ENCODE data around the gene NEUROD2.

Gene NEUROD2

GRCh38 chr17:39636587-39636926 is 28.8 kb upstream of the NEUROD2 start:
- H3K9me3 ChIP-seq (ENCODE audit: control insufficient read depth, low read length): no peaks in the 10 kb centered on the region
- no peaks in the 10 kb centered on the region for H3K27me3 ChIP-seq (ENCODE audit: control insufficient read depth, insufficient read depth, low read length)
- H3K79me2 ChIP-seq: peaks cover 61% of the 10 kb centered on the region
- H2AFZ ChIP-seq: peak overlapping the region; percentile 98
- no peaks in the 10 kb centered on the region for H3K36me3 ChIP-seq (ENCODE audit: control insufficient read depth, insufficient read depth, low read length)
- TF ChIP-seq CTCF (IDR thresholded peaks at IDR 0.05): no peak
- H3K27ac ChIP-seq: peak overlapping the region; percentile 93
- peak overlapping the region; percentile 92 for H3K4me2 ChIP-seq (ENCODE audit: low read length)
- peak overlapping the region; percentile 96 for H3K9ac ChIP-seq
- H3K4me1 ChIP-seq: peaks cover 20% of the 10 kb centered on the region
- peak overlapping the region; percentile 98 for H3K4me3 ChIP-seq (ENCODE audit: low read depth, low read length)

- Histone ChIP-seq H3K27ac (peak overlapping the region; percentile 93), H3K4me2 (ENCODE audit: low read length) (no peak overlapping the region), H2AFZ (no peak overlapping the region), H3K9me3 (ENCODE audit: control insufficient read depth, low read length) (no peaks in the 10 kb centered on the region), H3K79me2 (peaks cover 58% of the 10 kb centered on the region), H3K9ac (no peak overlapping the region), H3K36me3 (ENCODE audit: control insufficient read depth, insufficient read depth, low read length) (no peaks in the 10 kb centered on the region), H3K4me1 (peaks cover 20% of the 10 kb centered on the region), H3K4me3 (ENCODE audit: low read depth, low read length) (no peak overlapping the region), H3K27me3 (ENCODE audit: control insufficient read depth, insufficient read depth, low read length) (no peaks in the 10 kb centered on the region)
- no peak for TF ChIP-seq CTCF (IDR thresholded peaks at IDR 0.05)
Observed at GRCh38 chr17:39635614-39636176, 28.0 kb upstream of the NEUROD2 start.

- peak; percentile 83 for TF ChIP-seq CTCF (IDR thresholded peaks at IDR 0.05)
- no peaks in the 10 kb centered on the region for H3K27me3 ChIP-seq (ENCODE audit: control insufficient read depth, insufficient read depth, low read length)
- no peaks in the 10 kb centered on the region for H3K9me3 ChIP-seq (ENCODE audit: control insufficient read depth, low read length)
- H3K79me2 ChIP-seq: peaks cover 49% of the 10 kb centered on the region
- H3K9ac ChIP-seq: no peak overlapping the region
- H3K4me2 ChIP-seq (ENCODE audit: low read length): no peak overlapping the region
- no peak overlapping the region for H3K4me3 ChIP-seq (ENCODE audit: low read depth, low read length)
- no peaks in the 10 kb centered on the region for H3K36me3 ChIP-seq (ENCODE audit: control insufficient read depth, insufficient read depth, low read length)
- H2AFZ ChIP-seq: peak overlapping the region; percentile 6
- H3K27ac ChIP-seq: no peak overlapping the region
- peaks cover 20% of the 10 kb centered on the region for H3K4me1 ChIP-seq
Observed at GRCh38 chr17:39634384-39634871, 26.7 kb upstream of the NEUROD2 start.

GRCh38 chr17:39633570-39634183 is 26.0 kb upstream of the NEUROD2 start:
- Histone ChIP-seq H3K27ac (no peak overlapping the region), H3K9ac (no peak overlapping the region), H3K9me3 (ENCODE audit: control insufficient read depth, low read length) (no peaks in the 10 kb centered on the region), H3K4me3 (ENCODE audit: low read depth, low read length) (no peak overlapping the region), H2AFZ (no peak overlapping the region), H3K27me3 (ENCODE audit: control insufficient read depth, insufficient read depth, low read length) (no peaks in the 10 kb centered on the region), H3K79me2 (peaks cover 42% of the 10 kb centered on the region), H3K4me2 (ENCODE audit: low read length) (no peak overlapping the region), H3K4me1 (peaks cover 16% of the 10 kb centered on the region), H3K36me3 (ENCODE audit: control insufficient read depth, insufficient read depth, low read length) (no peaks in the 10 kb centered on the region)
- no peak for TF ChIP-seq CTCF (IDR thresholded peaks at IDR 0.05)

Measured in parathyroid adenoma (tissue), 2 donors.